ENCODE results near the gene SRCAP.

SRCAP gene

GRCh38 chr16:30698816-30699614 lies at the start of gene SRCAP:
Gene SRCAP (plus strand): TSS chr16:30699171. CDS start chr16:30700825, 1,654 bp downstream.
- H3K4me3 ChIP-seq (ENCODE audit: low read depth, low read length), result peak within 1 kb of the TSS; percentile 97
- peak; percentile 42 for DNase-seq (ENCODE audit: low read depth)
- no peak for TF ChIP-seq CTCF (IDR thresholded peaks at IDR 0.05; ENCODE audit: control insufficient read depth, extremely low read depth, insufficient read depth)

DNA sequence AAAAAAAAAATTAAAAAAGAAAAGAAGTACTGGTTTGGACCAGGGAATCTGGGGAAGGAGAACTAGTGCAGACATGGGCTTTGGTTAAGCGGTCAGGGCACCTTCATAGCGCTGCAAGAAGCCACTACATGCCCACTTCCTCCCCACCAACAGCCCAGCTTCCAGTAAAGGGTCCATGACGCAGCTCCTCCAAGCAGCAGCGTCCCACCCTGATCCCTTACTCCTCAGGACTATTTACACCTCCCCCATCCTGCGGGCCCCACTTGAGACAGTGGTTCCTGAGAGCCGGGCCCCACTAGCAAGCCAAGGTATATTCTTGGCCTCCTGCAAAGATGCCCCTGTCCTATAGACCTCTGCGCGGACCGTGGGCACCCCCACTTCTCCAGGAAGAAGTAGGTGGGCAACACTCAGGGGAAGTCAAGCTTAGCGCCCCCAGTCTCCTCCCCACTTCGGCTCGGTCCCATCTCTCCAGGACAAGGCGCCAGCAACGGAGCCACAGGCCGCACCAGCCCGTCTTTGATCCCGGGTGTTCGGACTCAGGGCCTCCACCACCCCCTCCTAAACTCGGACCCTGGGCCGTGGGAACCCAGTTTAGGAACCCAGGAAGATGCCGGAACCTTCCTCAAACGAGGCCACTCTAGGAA lies 49.1 kb upstream of the SRCAP start:
- TF ChIP-seq CTCF (IDR thresholded peaks at IDR 0.05; ENCODE audit: control insufficient read depth, extremely low read depth, insufficient read depth), result no peak
- H3K4me3 ChIP-seq (ENCODE audit: low read depth, low read length), result peak overlapping the region; percentile 96
- no peak for DNase-seq (ENCODE audit: low read depth)

DNA sequence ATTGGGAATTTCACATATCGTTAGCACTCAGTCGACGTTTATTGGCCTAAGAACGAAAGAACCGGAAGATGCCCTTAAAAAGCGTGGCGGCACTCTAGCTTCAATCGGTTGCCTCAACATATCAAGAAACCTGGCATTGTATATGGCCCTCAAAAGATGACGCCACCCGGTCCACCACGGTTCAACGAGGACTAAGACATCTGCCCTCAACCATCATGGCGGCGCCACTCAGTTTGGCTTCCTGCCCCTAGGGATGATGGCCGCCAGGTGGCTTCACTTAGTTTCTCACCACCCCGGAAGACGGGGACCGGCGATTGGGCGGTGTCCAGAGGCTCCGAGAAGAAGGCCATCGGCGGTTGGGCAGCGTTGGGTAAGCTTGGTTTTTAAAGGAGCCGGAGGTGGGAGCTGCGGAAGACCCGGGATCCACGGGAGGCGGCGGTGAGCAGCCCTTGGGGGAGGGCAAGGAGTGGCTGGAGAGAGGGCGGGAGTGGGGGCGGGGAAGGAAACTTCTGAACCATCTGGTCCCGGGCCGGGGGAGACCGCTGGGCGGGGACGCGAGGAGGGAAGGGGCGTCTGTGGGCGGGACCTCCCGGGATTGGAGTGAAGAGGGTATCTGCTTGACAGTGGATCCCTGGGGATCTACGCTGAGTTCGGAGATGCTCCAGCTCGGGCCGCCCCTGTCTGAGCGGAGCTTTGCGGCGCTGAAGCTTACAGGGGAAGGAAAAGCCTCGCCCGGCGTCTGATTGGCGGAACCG lies 48.4 kb upstream of the SRCAP start, which contains the start of gene PRR14:
TSS of gene PRR14 (plus strand) at position 592 of the 755 bp plus-strand sequence. CDS start 686 bp downstream, outside the sequence.
- DNase-seq (ENCODE audit: low read depth), result peak; percentile 97
- TF ChIP-seq CTCF (IDR thresholded peaks at IDR 0.05; ENCODE audit: control insufficient read depth, extremely low read depth, insufficient read depth), result no peak
- peak within 1 kb of the TSS; percentile 96 for H3K4me3 ChIP-seq (ENCODE audit: low read depth, low read length)

- DNase-seq (ENCODE audit: low read depth), result no peak
- peak; percentile 75 for TF ChIP-seq CTCF (IDR thresholded peaks at IDR 0.05; ENCODE audit: control insufficient read depth, extremely low read depth, insufficient read depth)
- peak overlapping the region; percentile 96 for H3K4me3 ChIP-seq (ENCODE audit: low read depth, low read length)
Measured at GRCh38 chr16:30651124-30652004, 47.6 kb upstream of the SRCAP start.

- no peak for DNase-seq (ENCODE audit: low read depth)
- no peak for TF ChIP-seq CTCF (IDR thresholded peaks at IDR 0.05; ENCODE audit: control insufficient read depth, extremely low read depth, insufficient read depth)
- H3K4me3 ChIP-seq (ENCODE audit: low read depth, low read length), result peak overlapping the region; percentile 96
Measured at GRCh38 chr16:30652005-30652296, 47.0 kb upstream of the SRCAP start.

DNA sequence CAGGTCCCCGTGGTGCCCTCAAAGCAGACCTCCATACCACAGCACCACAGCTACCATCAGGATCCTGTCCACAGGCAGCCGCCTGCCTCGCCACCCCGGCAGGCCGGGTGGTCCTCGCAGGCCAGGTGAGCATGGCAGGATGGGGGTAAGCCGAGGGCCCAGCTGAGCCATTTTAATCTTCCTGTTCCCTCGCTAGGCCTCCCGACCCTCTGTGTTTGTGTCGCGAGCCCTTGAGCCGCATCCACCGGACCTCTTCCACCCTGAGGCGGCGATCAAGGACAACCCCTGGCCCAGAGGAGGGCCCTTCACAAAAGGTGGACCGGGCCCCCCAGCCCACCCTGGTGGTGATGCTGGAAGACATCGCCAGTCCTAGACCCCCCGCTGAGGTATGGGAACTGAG lies 46.3 kb upstream of the SRCAP start:
- no peak for DNase-seq (ENCODE audit: low read depth)
- no peak for TF ChIP-seq CTCF (IDR thresholded peaks at IDR 0.05; ENCODE audit: control insufficient read depth, extremely low read depth, insufficient read depth)
- H3K4me3 ChIP-seq (ENCODE audit: low read depth, low read length), result no peak overlapping the region

Data from LNCaP clone FGC (cell line).